GM12878 (cell line): Measurements from ENCODE around the gene ST7. TPM values are rescaled to one million over a fixed set of nuclear protein-coding genes. Genes with fewer than 3 reads are reported as not detected.

Experiments
- ATAC-seq: fragments of 200-7000 bp; cut with Tn5 transposase; 3 replicates; pipeline ENCODE4 v1.9.1; 2020; ENCODE audit warnings: mild to moderate bottlenecking, moderate library complexity
- BruUV-seq: library from RNA; stranded (reverse); fragments of 400-500 nt; replicated peaks from 2 replicates; lab custom pipeline; 2021; lab: Mats Ljungman, UMichigan
- CTCF ChIA-PET: fragments of 300-600 bp; sonication (Branson Sonifier 250); formaldehyde crosslinking; extraction: SDS; loops from one replicate; lab custom pipeline; 2021; ENCODE audit warnings: inconsistent platforms; lab: Yijun Ruan, JAX
- POLR2A ChIA-PET: fragments of 350-600 bp; formaldehyde crosslinking; extraction: SDS; loops from one replicate; lab custom pipeline; 2021; ENCODE audit warnings: inconsistent platforms; lab: Charles Lee
- RAD21 ChIA-PET: fragments of 300-600 bp; sonication (Branson Sonifier 250); formaldehyde crosslinking; loops from one replicate; lab custom pipeline; 2023; ENCODE audit warnings: antibody characterized with exemption; ENCODE audit not compliant: unreplicated experiment; lab: Charles Lee
- SMC1A ChIA-PET: fragments of 300-600 bp; sonication (Branson Sonifier 250); formaldehyde crosslinking; loops from one replicate; lab custom pipeline; 2023; ENCODE audit not compliant: unreplicated experiment, uncharacterized antibody; lab: Charles Lee
- DNase-seq: peaks from one replicate; pipeline ENCODE4 v3.0.0-alpha.2; 2011; ENCODE audit warnings: low read depth, low spot score
- FAIRE-seq: peaks from 3 replicates; lab custom pipeline; 2011; peaks lifted over from hg19 to GRCh38; lab: Jason Lieb, UNC
- H2AFZ ChIP-seq: 2 replicates; pipeline ENCODE4 v1.6.0; 2011; ENCODE audit warnings: low read depth, low read length, control low read depth; ENCODE audit not compliant: control insufficient read depth
- H3K27ac ChIP-seq: 2 replicates; pipeline ENCODE4 v1.5.1; 2011; ENCODE audit warnings: control low read depth; ENCODE audit not compliant: control insufficient read depth, insufficient read depth
- H3K27me3 ChIP-seq, 2 experiments: replicated peaks in 1 of 2; 2 replicates each; pipeline versions ENCODE4 v1.6.0 to v1.6.1; 2011; ENCODE audit warnings: low read length in 1 of 2; ENCODE audit not compliant: control insufficient read depth in 2 of 2, insufficient read depth in 2 of 2
- H3K36me3 ChIP-seq, 2 experiments: 2 replicates each; pipeline ENCODE4 v1.5.1; 2011; ENCODE audit warnings: low read length in 1 of 2; ENCODE audit not compliant: control insufficient read depth in 2 of 2, insufficient read depth in 2 of 2
- H3K4me1 ChIP-seq: 2 replicates; pipeline ENCODE4 v1.6.1; 2011; ENCODE audit warnings: mild to moderate bottlenecking, low read length, moderate library complexity, mixed read lengths; ENCODE audit not compliant: control insufficient read depth, insufficient read depth
- H3K4me2 ChIP-seq: 2 replicates; pipeline ENCODE4 v1.6.0; 2011; ENCODE audit warnings: control low read depth; ENCODE audit not compliant: control insufficient read depth, insufficient read depth
- H3K4me3 ChIP-seq: fragments of 200-600 bp; sonication (generic); 2 replicates; pipeline ENCODE4 v1.5.1; 2016
- H3K79me2 ChIP-seq: 2 replicates; pipeline ENCODE4 v1.6.0; 2011; ENCODE audit warnings: low read length; ENCODE audit not compliant: control insufficient read depth, insufficient read depth
- H3K9ac ChIP-seq: 2 replicates; pipeline ENCODE4 v1.8.0; 2011; ENCODE audit warnings: low read length, control low read depth, mixed read lengths; ENCODE audit not compliant: control insufficient read depth, insufficient read depth
- H3K9me3 ChIP-seq: replicated peaks from 3 replicates; pipeline ENCODE4 v1.5.1; 2011; ENCODE audit warnings: mild to moderate bottlenecking, low read length; ENCODE audit not compliant: control insufficient read depth, insufficient read depth
- H4K20me1 ChIP-seq: 2 replicates; pipeline ENCODE4 v1.6.0; 2011; ENCODE audit not compliant: control insufficient read depth, insufficient read depth
- STAT3 ChIP-seq: IDR thresholded peaks from 2 replicates; pipeline ENCODE4 v1.6.1; 2011; ENCODE audit warnings: low read depth, low read length, improper control_type of control experiment
- ZNF207 ChIP-seq: fragments of 450-650 bp; IDR thresholded peaks from 2 replicates; pipeline ENCODE4 v1.6.1; 2014; ENCODE audit warnings: antibody characterized with exemption, mild to moderate bottlenecking, borderline replicate concordance
- ZNF622 ChIP-seq: fragments of 450-650 bp; IDR thresholded peaks from 2 replicates; pipeline ENCODE4 v1.6.1; 2017; ENCODE audit warnings: mild to moderate bottlenecking, inconsistent platforms
- WGBS: methylation state at CpG from one replicate; pipeline ENCODE4 v1.1.6; 2016; ENCODE audit warnings: low lambda C conversion rate; ENCODE audit not compliant: insufficient replicate concordance, insufficient coverage; ENCODE audit errors: missing lambda C conversion rate; 5-methylcytosine and 5-hydroxymethylcytosine counted together
- in situ Hi-C: fragments of 300-500 bp; cut with MboI; formaldehyde crosslinking; loops from 9 replicates; pipeline ENCODE4 v1.14.3; 2018; ENCODE audit warnings: mixed read lengths
- intact Hi-C: fragments of 100-400 bp; cut with micrococcal nuclease; formaldehyde crosslinking; loops from one replicate; pipeline ENCODE4 v1.14.2; 2022; ENCODE audit not compliant: unreplicated experiment
- polyA plus RNA-seq, 11 experiments: library from polyadenylated mRNA; depleted of rRNA in 4 of 11; unstranded in 6 of 11; stranded (reverse) in 5 of 11; fragments of >200 nt; fragmentation: Nextera tagmentation in 4 of 11; fragmentation: Illumina TruSeq in 1 of 11; extraction: Ambion mirVana in 4 of 11; extraction: Trizol in 1 of 11; gene quantifications; 1 replicate in 1 of 11; 2 replicates in 10 of 11; pipeline versions ENCODE4 v1.2.1 to v1.2.3, GENCODE V29; 2011 to 2016; ENCODE audit warnings: inconsistent platforms in 2 of 11, missing spikeins in 2 of 11, low read depth in 1 of 11
- total RNA-seq, 4 experiments: library from RNA; depleted of rRNA in 3 of 4; stranded (reverse); fragments of >200 nt in 3 of 4; fragmentation: Illumina TruSeq in 1 of 4; extraction: Trizol in 1 of 4; gene quantifications; 2 replicates each; pipeline versions ENCODE4 v1.2.1 to v1.2.3, GENCODE V29; 2013 to 2021
- TF ChIP-seq, protein P1 (sequence below): fragments of 450-650 bp; formaldehyde crosslinking; IDR thresholded peaks from 2 replicates; pipeline ENCODE4 v1.4.0; 2020; ENCODE audit warnings: mild to moderate bottlenecking, moderate library complexity

Gene ST7
- total and polyA plus RNA-seq, 10 of the 15 experiments (the other 5 are each of a cell fraction or from before 2014, with no cell fraction given): 27.7 to 76.4 (median 53.6) TPM

DNA sequence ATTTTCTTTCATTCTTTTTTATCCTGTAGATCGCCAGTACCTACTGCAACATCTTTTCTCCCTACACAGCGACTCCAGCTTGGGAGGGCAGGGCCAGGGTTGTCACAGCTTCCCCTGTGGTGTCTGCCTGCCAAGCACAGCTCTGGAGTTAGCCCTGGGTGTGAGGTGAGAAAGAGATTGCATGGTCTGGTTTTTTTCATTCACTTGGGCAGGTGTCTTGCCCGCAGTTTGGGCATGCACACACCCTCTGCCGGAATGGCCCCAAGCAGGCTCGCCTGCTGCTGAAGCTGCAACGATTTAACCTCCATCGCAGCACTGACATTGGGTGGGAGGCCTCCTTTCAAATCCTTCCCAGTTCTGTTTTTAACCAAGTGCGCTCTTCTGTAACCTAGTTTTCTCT is 236.8 kb downstream of the ST7 start:
- H3K9ac ChIP-seq: no peak overlapping the region
- TF ChIP-seq, protein P1, sequence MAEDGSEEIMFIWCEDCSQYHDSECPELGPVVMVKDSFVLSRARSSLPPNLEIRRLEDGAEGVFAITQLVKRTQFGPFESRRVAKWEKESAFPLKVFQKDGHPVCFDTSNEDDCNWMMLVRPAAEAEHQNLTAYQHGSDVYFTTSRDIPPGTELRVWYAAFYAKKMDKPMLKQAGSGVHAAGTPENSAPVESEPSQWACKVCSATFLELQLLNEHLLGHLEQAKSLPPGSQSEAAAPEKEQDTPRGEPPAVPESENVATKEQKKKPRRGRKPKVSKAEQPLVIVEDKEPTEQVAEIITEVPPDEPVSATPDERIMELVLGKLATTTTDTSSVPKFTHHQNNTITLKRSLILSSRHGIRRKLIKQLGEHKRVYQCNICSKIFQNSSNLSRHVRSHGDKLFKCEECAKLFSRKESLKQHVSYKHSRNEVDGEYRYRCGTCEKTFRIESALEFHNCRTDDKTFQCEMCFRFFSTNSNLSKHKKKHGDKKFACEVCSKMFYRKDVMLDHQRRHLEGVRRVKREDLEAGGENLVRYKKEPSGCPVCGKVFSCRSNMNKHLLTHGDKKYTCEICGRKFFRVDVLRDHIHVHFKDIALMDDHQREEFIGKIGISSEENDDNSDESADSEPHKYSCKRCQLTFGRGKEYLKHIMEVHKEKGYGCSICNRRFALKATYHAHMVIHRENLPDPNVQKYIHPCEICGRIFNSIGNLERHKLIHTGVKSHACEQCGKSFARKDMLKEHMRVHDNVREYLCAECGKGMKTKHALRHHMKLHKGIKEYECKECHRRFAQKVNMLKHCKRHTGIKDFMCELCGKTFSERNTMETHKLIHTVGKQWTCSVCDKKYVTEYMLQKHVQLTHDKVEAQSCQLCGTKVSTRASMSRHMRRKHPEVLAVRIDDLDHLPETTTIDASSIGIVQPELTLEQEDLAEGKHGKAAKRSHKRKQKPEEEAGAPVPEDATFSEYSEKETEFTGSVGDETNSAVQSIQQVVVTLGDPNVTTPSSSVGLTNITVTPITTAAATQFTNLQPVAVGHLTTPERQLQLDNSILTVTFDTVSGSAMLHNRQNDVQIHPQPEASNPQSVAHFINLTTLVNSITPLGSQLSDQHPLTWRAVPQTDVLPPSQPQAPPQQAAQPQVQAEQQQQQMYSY (CRISPR knock-in tag): no peak
- TF ChIP-seq ZNF622 (no peak), ZNF207 (no peak), STAT3 (no peak)
- H3K27ac ChIP-seq: no peak overlapping the region
- peaks cover 3 to 36% of the 10 kb centered on the region in 2 experiments for H3K36me3 ChIP-seq
- BruUV-seq: no TSS peak
- FAIRE-seq (no peak), DNase-seq (no peak), ATAC-seq (no peak)
- H3K27me3 ChIP-seq: no peaks in the 10 kb centered on the region
- H2AFZ ChIP-seq: no peak overlapping the region
- no peak overlapping the region for H3K4me3 ChIP-seq
- H3K4me2 ChIP-seq: no peak overlapping the region
- in situ Hi-C loops: no loop called here
- no peaks in the 10 kb centered on the region for H4K20me1 ChIP-seq
- POLR2A ChIA-PET: no interaction called here
- H3K4me1 ChIP-seq: no peaks in the 10 kb centered on the region
- SMC1A ChIA-PET: interaction anchor here (1.5 kb wide), 1 partner anchor 32 kb away, joined by 3 read pairs; no protein-coding TSS in a partner anchor
- intact Hi-C loops: no loop called here
- CTCF ChIA-PET: no interaction called here
- H3K79me2 ChIP-seq: no peaks in the 10 kb centered on the region
- WGBS: 86% methylated on average over 8 of the region's 8 CpGs
- no peaks in the 10 kb centered on the region; the same call in 2 of the 3 replicates for H3K9me3 ChIP-seq
- RAD21 ChIA-PET: no interaction called here
